Vagina (tissue), 2 donors: ENCODE data around the gene PMFBP1.

Source experiments
- POLR2A ChIP-seq, 2 donors: fragments of 450-650 bp; IDR thresholded peaks; one replicate each; pipeline ENCODE4 v1.6.1; 2017; ENCODE audit warnings: antibody characterized with exemption in 2 of 2, mild to moderate bottlenecking in 2 of 2, moderate library complexity in 2 of 2
- TF ChIP-seq, protein P1 (sequence below), 3 experiments: fragments of 450-650 bp in 2 of 3; fragments of 200-600 bp in 1 of 3; sonication (generic) in 1 of 3; IDR thresholded peaks; one replicate each; pipeline ENCODE4 v1.5.1; 2017 to 2019; ENCODE audit warnings: antibody characterized with exemption in 3 of 3, mild to moderate bottlenecking in 2 of 3, moderate library complexity in 2 of 3

DNA sequence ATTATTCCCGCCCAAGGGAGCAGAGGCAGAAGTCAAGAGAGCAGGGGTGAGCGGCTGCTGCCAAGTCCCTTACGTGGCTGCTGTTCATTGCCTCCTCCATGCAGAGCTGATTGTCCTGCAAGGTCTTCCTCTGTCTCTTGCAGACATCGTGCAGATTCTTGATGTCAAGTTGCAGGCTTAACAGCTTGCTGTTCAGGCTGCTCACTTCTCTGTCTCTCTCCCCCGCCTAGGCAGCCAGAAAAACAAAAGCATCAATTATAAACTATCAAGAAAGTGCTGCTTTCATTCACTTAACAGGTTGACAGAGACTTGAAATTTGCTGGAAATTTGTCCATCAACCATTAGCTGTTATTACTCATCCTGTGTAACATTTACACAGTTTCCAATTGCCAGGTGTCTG lies 7.3 kb downstream of the PMFBP1 start:
- no peak for TF ChIP-seq POLR2A (IDR thresholded peaks at IDR 0.05)
- TF ChIP-seq, protein P1, sequence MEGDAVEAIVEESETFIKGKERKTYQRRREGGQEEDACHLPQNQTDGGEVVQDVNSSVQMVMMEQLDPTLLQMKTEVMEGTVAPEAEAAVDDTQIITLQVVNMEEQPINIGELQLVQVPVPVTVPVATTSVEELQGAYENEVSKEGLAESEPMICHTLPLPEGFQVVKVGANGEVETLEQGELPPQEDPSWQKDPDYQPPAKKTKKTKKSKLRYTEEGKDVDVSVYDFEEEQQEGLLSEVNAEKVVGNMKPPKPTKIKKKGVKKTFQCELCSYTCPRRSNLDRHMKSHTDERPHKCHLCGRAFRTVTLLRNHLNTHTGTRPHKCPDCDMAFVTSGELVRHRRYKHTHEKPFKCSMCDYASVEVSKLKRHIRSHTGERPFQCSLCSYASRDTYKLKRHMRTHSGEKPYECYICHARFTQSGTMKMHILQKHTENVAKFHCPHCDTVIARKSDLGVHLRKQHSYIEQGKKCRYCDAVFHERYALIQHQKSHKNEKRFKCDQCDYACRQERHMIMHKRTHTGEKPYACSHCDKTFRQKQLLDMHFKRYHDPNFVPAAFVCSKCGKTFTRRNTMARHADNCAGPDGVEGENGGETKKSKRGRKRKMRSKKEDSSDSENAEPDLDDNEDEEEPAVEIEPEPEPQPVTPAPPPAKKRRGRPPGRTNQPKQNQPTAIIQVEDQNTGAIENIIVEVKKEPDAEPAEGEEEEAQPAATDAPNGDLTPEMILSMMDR (IDR thresholded peaks at IDR 0.05), result no peak
